Measurements from ENCODE around the gene ASAP2.

DNA sequence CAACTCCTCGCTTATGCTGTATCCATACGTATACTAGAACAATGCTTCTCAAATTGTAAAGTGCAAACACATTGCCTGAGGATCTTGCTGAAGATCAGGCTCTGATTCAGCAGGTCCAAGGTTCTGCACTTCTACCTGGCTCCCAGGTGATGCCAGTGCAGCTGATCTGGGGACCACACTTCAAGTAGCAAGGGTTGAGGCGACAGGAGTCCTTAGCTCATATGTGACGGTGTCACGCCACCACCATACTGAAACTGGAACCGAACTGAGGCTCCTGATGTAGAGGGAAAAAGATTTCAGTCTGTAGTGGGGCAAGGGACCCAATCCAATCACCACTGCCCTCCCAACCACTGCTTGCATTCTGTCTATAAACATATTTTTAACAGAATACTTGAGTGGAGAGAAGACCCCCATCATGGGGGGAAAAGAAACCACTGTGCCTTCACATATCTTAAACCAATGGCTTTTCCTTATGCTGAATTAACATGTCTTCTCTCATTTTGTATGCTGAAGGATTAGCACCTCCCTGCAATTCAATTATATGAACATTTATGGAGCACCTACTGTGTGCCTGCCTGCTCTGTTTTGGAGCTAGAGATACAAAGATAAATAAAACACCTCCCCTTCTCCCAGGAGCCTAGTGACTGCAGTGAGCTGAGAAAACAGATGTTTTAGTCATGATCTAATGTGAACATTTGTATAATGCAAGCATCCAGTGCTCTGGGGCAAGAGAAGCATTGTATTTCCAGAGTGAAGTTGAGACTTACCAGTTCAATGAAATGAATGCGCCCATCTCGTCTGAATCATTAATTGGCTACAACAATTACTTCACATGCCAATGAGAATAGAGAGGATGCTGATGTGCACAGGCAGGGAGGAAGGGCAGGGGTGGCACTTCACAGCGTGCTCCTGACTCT lies 6.6 kb upstream of the ASAP2 start:
- no peak for TF ChIP-seq POLR2A (IDR thresholded peaks at IDR 0.05)
- TF ChIP-seq, protein P1, sequence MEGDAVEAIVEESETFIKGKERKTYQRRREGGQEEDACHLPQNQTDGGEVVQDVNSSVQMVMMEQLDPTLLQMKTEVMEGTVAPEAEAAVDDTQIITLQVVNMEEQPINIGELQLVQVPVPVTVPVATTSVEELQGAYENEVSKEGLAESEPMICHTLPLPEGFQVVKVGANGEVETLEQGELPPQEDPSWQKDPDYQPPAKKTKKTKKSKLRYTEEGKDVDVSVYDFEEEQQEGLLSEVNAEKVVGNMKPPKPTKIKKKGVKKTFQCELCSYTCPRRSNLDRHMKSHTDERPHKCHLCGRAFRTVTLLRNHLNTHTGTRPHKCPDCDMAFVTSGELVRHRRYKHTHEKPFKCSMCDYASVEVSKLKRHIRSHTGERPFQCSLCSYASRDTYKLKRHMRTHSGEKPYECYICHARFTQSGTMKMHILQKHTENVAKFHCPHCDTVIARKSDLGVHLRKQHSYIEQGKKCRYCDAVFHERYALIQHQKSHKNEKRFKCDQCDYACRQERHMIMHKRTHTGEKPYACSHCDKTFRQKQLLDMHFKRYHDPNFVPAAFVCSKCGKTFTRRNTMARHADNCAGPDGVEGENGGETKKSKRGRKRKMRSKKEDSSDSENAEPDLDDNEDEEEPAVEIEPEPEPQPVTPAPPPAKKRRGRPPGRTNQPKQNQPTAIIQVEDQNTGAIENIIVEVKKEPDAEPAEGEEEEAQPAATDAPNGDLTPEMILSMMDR (IDR thresholded peaks at IDR 0.05): no peak
- no peak for TF ChIP-seq EP300 (IDR thresholded peaks at IDR 0.05)

All from tibial nerve (tissue), 4 donors.